Heart left ventricle (tissue), 13 donors: ENCODE data around the gene CALR3.

Experiments used
- POLR2A ChIP-seq, 2 donors: fragments of 450-650 bp; IDR thresholded peaks; one replicate each; pipeline ENCODE4 v1.6.1; 2017; ENCODE audit warnings: antibody characterized with exemption in 2 of 2, mild to moderate bottlenecking in 2 of 2, moderate library complexity in 2 of 2
- TF ChIP-seq, protein P1 (sequence below), 12 donors: fragments of 200-600 bp; sonication (generic) in 4 of 12; IDR thresholded peaks; one replicate each; pipeline versions ENCODE4 v1.5.0 to v1.8.0; 2018 to 2022; ENCODE audit warnings: antibody characterized with exemption in 12 of 12, mild to moderate bottlenecking in 5 of 12
- donor health status: ischemic (EF 13 %, LVEDD 7.1; RV severe dilation, severe dysfunction).
- donor health status: DM: no; HTN: yes; CAD: no.
- donor health status: DM: no; HTN: no; CAD: no.
- donor health status: ischemic (EF 25% LVEDD 6.9; RV normal size, moderate dysfunction).
- donor health status: ischemic (EF 25% LVEDD 5.7; RV mildly dilated, moderate dysfunction).
- donor health status: ischemic (EF 35%, LVEDD 5.7; RV mildly dilated, moderate dysfunction).
- donor health status: nonischemic (EF 11% LVEDD 7.7; RV severe dilation, severe dysfunction).
- donor health status: DM: yes; HTN: yes; CAD: no.
- donor health status: PGD.
- donor health status: ischemic (EF 29% LVEDD 5.4; RV normal size, mild dysfunction).
- donor health status: nonischemic (EF 23%, LVEDD 6.1; RV moderate dilation, normal function).

DNA sequence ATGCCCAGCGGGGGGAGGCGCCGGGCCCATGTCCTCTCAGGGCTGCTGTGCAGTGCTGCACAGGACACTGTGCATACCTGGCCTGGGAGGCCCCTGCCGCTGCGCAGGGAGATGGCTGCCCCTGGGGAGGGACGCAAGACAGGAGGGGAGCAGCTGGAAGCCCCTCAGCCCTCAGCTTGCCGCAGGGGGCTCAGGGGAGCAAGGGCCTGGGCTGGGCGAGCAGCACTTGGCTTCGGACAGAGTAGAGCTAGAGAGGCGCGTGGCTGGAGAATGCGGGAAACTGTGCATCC lies 35.4 kb upstream of the CALR3 start:
- TF ChIP-seq, protein P1, sequence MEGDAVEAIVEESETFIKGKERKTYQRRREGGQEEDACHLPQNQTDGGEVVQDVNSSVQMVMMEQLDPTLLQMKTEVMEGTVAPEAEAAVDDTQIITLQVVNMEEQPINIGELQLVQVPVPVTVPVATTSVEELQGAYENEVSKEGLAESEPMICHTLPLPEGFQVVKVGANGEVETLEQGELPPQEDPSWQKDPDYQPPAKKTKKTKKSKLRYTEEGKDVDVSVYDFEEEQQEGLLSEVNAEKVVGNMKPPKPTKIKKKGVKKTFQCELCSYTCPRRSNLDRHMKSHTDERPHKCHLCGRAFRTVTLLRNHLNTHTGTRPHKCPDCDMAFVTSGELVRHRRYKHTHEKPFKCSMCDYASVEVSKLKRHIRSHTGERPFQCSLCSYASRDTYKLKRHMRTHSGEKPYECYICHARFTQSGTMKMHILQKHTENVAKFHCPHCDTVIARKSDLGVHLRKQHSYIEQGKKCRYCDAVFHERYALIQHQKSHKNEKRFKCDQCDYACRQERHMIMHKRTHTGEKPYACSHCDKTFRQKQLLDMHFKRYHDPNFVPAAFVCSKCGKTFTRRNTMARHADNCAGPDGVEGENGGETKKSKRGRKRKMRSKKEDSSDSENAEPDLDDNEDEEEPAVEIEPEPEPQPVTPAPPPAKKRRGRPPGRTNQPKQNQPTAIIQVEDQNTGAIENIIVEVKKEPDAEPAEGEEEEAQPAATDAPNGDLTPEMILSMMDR (IDR thresholded peaks at IDR 0.05) = no peak
- TF ChIP-seq POLR2A (IDR thresholded peaks at IDR 0.05) = no peak
